ENCODE measurements around the gene TPSB2.
"Not testable (repeated sequence)": the region's sequence is repeated elsewhere in the genome, so short reads cannot be mapped to it uniquely, and the experiment has no call there.

Gene TPSB2

DNA sequence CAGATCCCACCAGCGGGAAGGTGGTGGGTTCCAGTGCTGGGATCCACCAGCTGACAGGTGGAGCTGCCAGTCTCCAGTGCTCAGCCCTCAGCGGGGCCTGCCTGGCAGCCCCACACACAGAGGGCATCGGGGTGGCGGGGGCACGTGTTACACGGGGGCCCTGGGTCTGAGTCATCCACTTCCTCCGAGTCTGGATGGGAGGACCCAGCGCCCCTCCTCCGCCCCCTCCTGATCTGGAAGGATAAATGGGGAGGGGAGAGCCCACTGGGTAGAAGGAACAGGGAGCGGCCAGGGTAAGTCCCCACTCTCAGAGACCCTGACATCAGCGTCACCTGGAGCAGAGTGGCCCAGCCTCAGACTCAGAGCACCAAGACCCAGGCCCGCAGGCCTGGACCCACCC is 10.5 kb upstream of the TPSB2 start, which contains the start of gene TPSAB1:
Gene TPSAB1, plus strand, starts transcription at position 270 of the 400 bp plus-strand sequence. CDS start 234 bp downstream, outside the sequence.
- DNase-seq (ENCODE audit: low read depth) = not testable (repeated sequence)

GRCh38 chr16:1239575-1239974 is 9.6 kb upstream of the TPSB2 start:
- DNase-seq (ENCODE audit: low read depth) = not testable (repeated sequence)

DNA sequence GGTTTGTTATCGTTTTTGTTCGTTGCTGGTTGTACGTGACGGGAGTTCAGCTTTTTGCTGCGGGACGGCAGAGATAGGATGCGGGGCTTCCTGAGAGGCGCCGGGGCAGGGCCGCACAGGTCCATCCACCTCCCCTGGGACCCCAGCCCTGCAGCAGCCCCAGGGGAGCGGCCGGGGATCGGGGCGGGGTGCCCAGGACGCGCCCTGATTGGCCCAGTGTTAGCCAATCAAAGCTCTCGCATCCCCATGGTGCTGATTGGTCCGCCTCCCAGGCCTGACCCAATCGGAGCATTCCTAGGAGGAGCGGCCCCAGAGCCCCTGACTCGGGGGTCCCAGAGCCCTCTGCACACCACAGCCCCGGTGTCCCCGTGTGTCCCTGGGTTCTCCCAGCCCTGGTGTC is 8.9 kb upstream of the TPSB2 start:
- not testable (repeated sequence) for DNase-seq (ENCODE audit: low read depth)

DNA sequence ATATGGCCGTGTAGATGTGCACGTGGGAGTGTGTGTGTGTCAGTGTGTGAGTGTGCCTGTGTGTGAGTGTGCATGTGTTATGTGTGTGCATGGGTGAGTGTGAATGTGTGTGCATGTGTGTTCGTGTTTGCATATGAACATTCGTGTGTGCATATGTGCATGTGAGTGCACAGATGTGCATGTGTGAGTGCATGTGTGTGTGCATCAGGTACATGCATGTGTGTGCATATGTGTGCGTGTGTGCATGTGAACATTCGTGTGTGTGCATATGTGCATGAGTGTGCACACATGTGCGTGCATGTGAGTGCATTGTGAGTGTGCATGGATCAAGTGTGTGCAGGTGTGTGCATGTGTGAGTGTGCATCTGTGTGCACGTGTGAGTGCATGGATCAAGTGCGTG is 8.0 kb upstream of the TPSB2 start:
- DNase-seq (ENCODE audit: low read depth) = no peak

GRCh38 chr16:1236659-1237058 is 6.7 kb upstream of the TPSB2 start:
- DNase-seq (ENCODE audit: low read depth) = not testable (repeated sequence)

DNA sequence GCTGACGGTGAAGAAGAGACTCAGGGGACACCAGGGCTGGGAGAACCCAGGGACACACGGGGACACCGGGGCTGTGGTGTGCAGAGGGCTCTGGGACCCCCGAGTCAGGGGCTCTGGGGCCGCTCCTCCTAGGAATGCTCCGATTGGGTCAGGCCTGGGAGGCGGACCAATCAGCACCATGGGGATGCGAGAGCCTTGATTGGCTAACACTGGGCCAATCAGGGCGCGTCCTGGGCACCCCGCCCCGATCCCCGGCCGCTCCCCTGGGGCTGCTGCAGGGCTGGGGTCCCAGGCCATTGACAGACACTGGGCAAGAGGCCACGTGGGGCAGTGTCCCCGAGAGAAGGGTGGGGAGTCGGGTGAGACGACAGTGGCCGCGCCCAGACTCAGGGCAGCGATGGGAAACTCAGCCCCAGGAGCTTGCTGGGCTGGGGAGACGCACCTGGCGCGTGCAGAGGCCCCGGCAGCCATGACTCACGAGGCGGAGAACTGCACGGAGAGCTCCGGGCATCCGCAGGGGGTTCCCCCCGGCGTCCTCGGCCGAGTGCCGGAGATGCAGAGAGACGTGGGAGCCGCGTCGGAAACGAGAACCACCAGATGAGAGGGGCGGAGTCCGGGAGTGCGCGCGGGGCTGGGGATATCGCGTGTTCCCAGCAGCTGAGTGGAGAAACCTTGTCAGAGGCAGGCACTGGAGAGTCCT is 2.2 kb upstream of the TPSB2 start:
- not testable (repeated sequence) for DNase-seq (ENCODE audit: low read depth)

- not testable (repeated sequence) for DNase-seq (ENCODE audit: low read depth)
These were observed 1.3 kb upstream of the TPSB2 start for GRCh38 chr16:1231301-1231700.

DNA sequence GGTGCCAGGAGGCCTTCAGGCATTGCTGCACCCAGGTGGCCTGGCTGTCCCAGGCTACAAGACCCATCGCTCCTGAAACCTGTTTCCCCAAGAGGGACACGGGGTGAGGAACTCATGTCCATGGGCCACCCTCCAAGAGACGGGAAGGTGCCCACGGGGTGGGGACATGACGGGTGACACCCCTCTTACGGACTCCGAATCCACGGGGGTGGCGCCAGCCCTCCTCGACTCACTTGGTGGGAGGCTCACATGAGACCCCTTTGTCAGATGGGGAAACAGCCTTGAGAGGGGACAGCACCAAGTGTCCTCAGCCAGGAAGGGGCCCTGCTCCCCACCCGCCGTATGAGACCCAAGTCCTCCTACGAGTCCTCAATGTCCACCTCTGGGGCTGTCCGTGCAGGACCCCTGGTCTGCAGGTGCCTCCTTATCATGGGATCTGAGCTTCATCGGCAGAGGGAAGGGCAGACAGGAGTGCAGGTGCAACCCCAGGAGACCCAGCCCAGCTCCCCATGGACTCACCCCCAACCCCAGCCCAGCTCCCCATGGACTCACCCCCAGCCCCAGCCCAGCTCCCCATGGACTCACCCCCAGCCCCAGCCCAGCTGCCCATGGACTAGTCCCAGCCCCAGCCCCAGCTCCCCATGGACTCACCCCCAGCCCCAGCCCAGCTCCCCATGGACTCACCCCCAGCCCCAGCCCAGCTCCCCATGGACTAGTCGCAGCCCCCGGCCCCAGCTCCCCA is 658 bp upstream of the TPSB2 start:
- not testable (repeated sequence) for DNase-seq (ENCODE audit: low read depth)

DNA sequence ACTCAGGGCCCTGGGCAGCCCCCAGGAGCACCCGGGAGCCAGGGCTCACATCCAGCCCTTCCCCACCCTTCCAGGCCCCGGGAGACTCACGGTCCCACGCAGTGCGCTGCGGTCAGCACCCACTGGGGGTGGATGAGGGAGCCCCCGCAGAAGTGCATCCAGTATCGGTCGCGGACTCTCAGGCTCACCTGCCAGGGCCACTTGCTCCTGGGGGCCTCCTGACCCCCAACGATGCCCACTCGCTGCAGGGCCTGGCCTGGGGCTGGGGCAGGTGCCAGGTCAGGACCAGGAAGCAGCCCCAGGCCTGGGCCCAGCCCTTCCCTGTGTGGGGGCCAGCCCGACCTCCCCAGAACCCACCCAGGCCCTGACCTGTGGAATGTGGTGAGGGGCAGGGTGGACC is 508 bp downstream of the TPSB2 start:
- not testable (repeated sequence) for DNase-seq (ENCODE audit: low read depth)

DNA sequence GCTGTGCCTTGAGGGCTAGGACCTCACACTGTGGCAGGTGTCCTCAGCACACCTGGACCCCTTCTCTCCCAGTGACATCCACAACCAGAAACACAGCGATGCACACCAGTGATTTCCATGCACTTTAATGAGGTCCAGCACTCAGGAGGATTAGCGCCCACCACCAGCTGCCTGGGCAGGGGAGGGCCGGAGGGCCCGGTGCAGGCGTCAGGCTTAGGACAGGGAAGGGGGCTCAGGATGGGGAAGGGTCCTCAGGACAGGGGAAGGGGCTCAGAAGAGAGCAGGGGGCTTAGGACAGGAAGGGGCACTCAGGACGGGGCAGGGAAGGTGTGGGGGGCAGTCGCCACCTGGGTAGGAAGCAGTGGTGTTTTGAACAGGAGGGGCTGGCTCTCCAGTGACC is 1.8 kb downstream of the TPSB2 start:
- DNase-seq (ENCODE audit: low read depth) = not testable (repeated sequence)

DNA sequence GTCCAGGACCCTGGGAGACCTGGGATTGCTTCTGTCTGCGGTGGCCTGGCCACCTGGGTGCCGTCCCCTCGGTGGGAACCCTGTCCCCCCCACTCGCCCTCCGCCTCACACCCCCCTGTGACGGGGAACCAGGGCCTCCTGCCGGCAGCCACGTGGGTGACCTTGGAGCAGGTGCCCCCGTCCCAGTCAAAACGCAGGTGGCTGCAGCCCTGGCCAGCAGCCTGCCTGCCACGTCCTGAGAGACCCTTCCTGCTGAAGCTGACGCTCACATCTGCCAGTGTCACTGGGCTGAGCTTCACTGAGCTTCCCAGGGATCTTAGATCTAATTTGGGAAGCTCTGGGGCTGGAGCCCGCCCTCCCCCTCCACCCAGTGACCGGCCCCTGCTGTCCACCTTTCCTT is 3.3 kb downstream of the TPSB2 start:
- not testable (repeated sequence) for DNase-seq (ENCODE audit: low read depth)

DNA sequence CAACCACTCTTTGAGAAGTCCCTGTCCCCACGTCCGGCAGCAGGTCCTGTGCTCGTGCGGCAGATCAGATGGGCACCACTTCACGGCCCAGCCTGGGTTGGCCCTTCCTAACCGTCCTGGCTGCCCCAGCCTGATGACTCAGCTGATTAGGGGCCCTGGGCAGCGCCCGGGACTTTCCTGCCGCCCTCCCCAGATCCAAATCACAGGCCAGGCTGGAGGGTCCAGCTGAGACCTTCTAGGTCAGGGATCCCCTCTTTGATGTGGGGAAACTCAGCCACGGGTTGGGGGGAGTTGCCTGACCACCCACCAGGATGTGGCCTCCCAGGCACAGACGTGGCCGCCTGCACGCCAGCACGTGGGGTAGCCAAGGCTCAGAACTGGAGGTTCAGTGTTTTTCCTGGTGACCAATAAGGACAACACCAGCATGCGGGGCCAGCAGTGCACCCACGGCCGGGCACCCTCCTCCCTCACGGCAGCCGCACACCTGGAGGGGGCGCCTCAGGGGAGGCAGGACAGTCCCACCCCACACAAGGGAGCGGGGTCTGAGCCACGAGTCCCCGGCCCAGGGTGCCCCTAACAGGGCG is 4.2 kb downstream of the TPSB2 start:
- not testable (repeated sequence) for DNase-seq (ENCODE audit: low read depth)

GRCh38 chr16:1225051-1225451 is 4.9 kb downstream of the TPSB2 start, which contains the start of gene TPSG1:
TSS of gene TPSG1 (minus strand) at chr16:1225268. CDS start at chr16:1225252, 16 bp downstream.
- DNase-seq (ENCODE audit: low read depth) = no peak

DNA sequence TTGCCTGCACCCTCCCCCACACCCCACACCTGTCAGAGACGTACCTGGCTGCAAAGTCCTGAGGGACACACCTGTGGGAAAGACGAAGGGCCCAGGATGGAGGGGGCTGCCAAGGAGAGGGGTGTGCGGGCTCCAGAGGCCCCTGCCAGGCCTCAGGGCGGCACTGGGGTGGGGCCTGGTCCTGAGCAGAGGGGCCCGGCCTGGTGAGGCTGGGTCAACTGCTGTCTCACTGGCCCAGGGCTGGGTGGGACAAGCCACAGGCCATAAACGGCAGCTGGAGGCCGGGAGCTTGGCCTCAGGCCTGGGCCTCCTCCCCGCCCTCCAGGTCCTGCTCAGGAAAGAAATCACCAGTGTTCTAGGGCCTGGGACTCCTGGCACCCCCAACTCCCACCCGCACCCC is 5.4 kb downstream of the TPSB2 start:
- DNase-seq (ENCODE audit: low read depth) = no peak

DNA sequence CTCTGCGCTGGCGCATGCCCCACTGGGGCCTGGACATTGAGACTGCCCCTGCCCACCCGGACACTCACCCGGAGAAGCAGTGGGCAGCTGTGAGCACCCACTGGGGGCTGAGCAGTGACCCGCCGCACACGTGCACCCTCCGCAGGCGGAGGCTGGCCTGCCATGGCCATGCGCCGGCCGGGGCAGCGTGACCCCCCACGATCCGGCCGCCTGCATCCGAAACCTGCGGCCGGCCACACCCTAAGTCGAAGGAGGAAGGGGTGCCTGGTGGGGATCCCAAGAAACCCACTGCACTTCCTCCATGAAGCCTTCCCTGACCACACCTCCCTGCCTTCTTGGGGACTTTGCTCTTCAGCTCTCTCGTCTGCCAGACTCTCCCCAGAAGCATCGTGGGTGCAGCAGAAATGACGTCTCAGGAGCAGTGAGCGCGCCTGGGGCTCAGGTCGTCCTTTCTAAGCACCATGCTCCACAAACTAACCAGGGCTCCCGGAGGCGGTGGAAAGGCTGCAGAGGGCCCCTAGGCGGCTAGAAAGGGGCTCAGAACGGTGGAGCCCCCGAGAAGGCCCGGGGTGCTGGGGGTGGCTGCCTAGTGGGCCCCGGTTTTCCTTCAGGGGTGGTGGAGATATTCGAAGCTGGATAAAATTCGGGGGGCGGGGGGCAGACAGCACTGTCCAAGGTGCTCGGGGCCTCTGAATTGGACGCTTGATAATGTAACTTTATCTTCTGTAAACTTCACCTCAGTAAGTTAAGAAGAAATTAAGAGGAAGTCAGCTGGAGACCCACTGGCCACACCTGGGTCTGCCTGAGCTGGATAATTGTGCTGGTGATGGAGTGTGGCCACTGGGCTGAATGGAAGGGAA is 6.4 kb downstream of the TPSB2 start:
- peak; percentile 60 for DNase-seq (ENCODE audit: low read depth)

DNA sequence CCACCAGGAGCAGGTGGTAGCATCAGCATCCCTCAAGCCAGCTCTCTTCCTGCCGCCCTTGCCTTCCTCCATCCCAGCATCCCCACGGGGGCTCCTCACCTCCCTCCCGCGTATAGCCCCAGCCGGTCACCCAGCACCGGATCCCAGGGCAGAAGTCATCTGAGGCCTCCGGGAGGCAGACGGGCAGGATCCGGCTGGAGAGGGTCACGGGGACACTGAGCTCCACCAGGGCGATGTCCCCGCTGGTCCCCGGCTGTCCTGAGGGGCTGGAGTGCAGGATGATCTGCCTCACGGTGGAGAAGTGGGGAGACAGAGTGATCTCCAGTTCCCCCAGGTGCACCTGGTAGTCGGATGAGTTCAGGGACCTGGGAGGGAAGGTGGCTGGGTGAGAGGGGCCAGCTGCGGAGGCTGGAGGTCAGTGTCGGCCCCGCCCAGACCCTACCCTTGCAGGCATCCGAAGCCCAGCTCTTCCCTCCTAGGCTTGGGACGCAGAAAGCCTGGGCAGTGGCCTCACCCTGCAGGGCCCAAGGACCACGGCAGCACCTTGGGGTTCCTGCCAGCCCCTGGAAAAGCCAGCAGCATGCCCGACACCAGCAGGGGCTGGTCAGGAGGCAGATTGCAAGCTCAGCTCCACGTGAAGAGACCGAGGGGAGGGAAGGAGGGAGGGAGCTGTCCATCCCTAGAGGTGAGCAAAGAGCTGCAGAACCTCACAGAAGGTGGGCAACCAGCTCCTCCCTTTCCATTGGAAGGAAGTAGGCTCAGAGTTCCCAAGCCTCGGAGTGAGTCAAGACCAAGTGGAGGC is 7.2 kb downstream of the TPSB2 start:
- no peak for DNase-seq (ENCODE audit: low read depth)

DNA sequence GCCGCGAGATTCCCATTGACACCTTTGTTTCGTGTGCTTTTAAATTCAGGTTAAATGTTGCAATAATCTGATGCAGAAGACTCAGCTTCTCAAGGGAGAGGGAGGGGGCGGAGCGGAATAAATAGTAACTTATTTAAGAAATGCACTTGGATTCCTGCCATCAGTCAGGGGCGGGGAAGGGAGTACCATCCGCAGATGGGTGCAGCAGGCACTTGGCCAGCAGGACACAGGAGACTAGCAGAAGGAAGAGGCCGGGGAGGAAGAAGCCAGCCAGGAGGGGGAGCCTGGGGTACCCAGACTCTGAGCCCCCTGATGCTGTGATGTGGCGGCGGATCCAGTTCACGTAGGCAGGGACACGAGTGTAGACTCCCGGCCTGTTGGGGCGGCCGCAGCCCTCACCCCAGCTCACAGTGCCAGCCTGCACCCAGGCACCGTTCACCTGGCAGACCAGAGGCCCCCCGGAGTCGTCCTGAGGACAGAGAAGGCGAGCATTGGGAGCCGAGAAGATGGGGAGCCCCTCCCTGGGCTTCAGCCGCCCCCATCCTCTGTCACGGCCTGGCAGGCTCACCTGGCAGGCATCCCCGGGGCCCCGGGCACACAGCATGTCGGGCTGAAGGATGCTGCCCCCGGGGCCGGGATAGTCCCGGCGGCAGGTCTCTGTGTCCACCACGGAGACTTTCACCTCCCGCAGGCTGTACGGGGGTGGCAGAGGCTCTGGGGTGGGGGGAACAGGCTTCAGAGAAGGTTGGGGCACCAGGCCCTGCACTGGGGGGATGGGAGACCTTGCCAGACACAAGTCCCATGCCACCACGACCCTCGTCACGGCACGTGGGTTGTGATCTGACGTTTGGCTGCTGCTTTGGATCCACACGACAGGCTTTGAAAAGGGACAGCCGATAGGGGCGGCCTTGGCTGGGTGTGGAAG is 8.1 kb downstream of the TPSB2 start:
- DNase-seq (ENCODE audit: low read depth) = no peak

- DNase-seq (ENCODE audit: low read depth) = no peak
These were observed 8.9 kb downstream of the TPSB2 start for GRCh38 chr16:1220841-1221627.

DNA sequence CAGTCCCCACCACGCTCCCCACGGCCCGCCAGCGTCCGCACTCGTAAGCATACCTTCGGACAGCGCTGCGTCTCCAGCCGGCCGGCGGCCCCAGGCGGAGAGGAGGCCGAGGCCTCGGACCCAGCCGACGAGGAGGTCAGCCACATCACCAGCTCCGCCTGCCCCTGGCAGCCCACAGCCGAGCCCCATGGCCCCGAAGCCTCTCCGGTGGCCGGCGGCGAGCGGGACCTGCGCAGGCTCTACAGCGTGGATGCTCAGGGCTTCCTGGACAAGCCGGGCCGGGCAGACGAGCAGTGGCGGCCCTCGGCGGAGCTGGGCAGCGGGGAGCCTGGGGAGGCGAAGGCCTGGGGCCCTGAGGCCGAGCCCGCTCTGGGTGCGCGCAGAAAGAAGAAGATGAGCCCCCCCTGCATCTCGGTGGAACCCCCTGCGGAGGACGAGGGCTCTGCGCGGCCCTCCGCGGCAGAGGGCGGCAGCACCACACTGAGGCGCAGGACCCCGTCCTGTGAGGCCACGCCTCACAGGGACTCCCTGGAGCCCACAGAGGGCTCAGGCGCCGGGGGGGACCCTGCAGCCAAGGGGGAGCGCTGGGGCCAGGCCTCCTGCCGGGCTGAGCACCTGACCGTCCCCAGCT is 9.8 kb downstream of the TPSB2 start:
- DNase-seq (ENCODE audit: low read depth) = no peak
